ENCODE measurements around the gene AKT1.

Gene AKT1

GRCh38 chr14:104734051-104734587, 61.4 kb downstream of the AKT1 start:
- Histone ChIP-seq H2BK5ac (ENCODE audit: low read depth, low read length, poor library complexity) (no peak overlapping the region), H2BK12ac (ENCODE audit: low read length) (no peak overlapping the region), H4K8ac (ENCODE audit: low read depth, low read length) (no peak overlapping the region), H3K79me1 (ENCODE audit: low read length) (no peaks in the 10 kb centered on the region), H3K23ac (ENCODE audit: low read length) (no peak overlapping the region), H3K4me2 (ENCODE audit: low read length) (no peak overlapping the region), H3K27ac (ENCODE audit: low read depth, low read length) (no peak overlapping the region), H3K4me1 (ENCODE audit: control insufficient read depth in 1 of 2, insufficient read depth in 2 of 2, low read length in 2 of 2) (no peaks in the 10 kb centered on the region), H3K79me2 (ENCODE audit: control insufficient read depth, insufficient read depth, low read length, poor library complexity) (no peaks in the 10 kb centered on the region), H4K91ac (ENCODE audit: low read depth, low read length) (no peak overlapping the region), H2AFZ (ENCODE audit: insufficient read depth, low read length, poor library complexity) (no peak overlapping the region), H3K9ac (ENCODE audit: low read length) (no peak overlapping the region), H3K18ac (ENCODE audit: low read length) (no peak overlapping the region), H2BK120ac (ENCODE audit: insufficient read depth, low read length, poor library complexity) (no peak overlapping the region), H3K9me3 (ENCODE audit: insufficient read depth, low read depth, low read length) (no peaks in the 10 kb centered on the region), H3K4me3 (ENCODE audit: low read depth, low read length) (no peak overlapping the region), H2AK5ac (ENCODE audit: low read length) (no peak overlapping the region), H3K4ac (ENCODE audit: low read depth, low read length) (no peak overlapping the region), H3K36me3 (ENCODE audit: control insufficient read depth in 1 of 2, insufficient read depth in 2 of 2, low read length in 2 of 2) (no peaks in the 10 kb centered on the region), H3K14ac (ENCODE audit: low read length) (no peak overlapping the region), H3K27me3 (ENCODE audit: insufficient read depth, low read length) (no peaks in the 10 kb centered on the region), H4K12ac (ENCODE audit: low read depth, low read length) (no peak overlapping the region)
- no CpG with 5 or more reads among the region's 6 CpGs for WGBS (ENCODE audit: extremely low coverage, insufficient coverage, insufficient read length)
- DNase-seq, result no peak

DNA sequence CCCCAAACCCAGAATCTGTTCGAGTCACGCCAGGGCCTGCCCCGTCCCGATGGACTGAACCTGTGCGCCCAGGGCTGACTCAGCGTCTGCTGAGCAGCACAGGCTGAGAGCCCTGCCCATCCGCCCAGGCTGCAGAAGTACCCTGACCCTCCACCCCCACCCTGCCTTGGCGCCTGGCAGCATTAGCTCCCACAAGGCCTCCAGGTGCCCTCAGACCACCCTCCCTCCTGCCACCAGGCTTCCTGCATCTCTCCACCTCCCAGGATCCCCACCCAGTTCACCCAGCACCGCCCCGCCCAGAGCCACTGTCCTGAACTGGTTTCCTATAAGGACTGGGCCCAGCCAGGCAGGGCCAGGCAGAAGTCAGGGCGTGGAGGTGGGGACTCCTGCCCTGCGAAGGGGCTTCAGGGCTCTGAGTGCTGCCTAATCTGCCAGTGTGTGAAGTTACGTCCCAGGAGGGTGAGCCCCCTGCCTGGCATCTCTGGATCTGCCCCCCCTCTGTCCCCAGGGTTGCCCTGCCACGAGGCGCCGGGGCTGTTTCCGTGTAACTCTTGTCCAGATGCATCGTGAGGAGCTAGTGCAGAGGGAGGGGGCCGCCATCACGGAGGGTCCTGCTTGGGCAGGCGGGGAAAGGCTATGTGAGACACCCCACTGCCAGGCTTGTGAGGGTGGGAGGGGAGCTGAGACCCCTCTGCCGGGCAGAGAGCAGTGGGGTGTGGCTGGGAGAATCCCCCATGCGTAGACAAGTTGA, 62.4 kb downstream of the AKT1 start:
- H3K27ac ChIP-seq (ENCODE audit: low read depth, low read length), result no peak overlapping the region
- H3K14ac ChIP-seq (ENCODE audit: low read length), result no peak overlapping the region
- H3K36me3 ChIP-seq (ENCODE audit: control insufficient read depth in 1 of 2, insufficient read depth in 2 of 2, low read length in 2 of 2), result no peaks in the 10 kb centered on the region
- no peak overlapping the region for H3K9ac ChIP-seq (ENCODE audit: low read length)
- H3K4me1 ChIP-seq (ENCODE audit: control insufficient read depth in 1 of 2, insufficient read depth in 2 of 2, low read length in 2 of 2), result no peaks in the 10 kb centered on the region
- no peak overlapping the region for H2BK120ac ChIP-seq (ENCODE audit: insufficient read depth, low read length, poor library complexity)
- H3K4me2 ChIP-seq (ENCODE audit: low read length), result no peak overlapping the region
- H3K27me3 ChIP-seq (ENCODE audit: insufficient read depth, low read length), result no peaks in the 10 kb centered on the region
- no peak overlapping the region for H2BK5ac ChIP-seq (ENCODE audit: low read depth, low read length, poor library complexity)
- no peak overlapping the region for H4K91ac ChIP-seq (ENCODE audit: low read depth, low read length)
- H3K18ac ChIP-seq (ENCODE audit: low read length), result no peak overlapping the region
- H4K12ac ChIP-seq (ENCODE audit: low read depth, low read length), result no peak overlapping the region
- H3K4ac ChIP-seq (ENCODE audit: low read depth, low read length), result no peak overlapping the region
- no peaks in the 10 kb centered on the region for H3K79me2 ChIP-seq (ENCODE audit: control insufficient read depth, insufficient read depth, low read length, poor library complexity)
- no peak overlapping the region for H3K23ac ChIP-seq (ENCODE audit: low read length)
- no peak overlapping the region for H3K4me3 ChIP-seq (ENCODE audit: low read depth, low read length)
- H3K79me1 ChIP-seq (ENCODE audit: low read length), result no peaks in the 10 kb centered on the region
- no peak overlapping the region for H2AFZ ChIP-seq (ENCODE audit: insufficient read depth, low read length, poor library complexity)
- H2AK5ac ChIP-seq (ENCODE audit: low read length), result no peak overlapping the region
- no CpG with 5 or more reads among the region's 23 CpGs for WGBS (ENCODE audit: extremely low coverage, insufficient coverage, insufficient read length)
- no peaks in the 10 kb centered on the region for H3K9me3 ChIP-seq (ENCODE audit: insufficient read depth, low read depth, low read length)
- H2BK12ac ChIP-seq (ENCODE audit: low read length), result no peak overlapping the region
- DNase-seq, result no peak
- H4K8ac ChIP-seq (ENCODE audit: low read depth, low read length), result no peak overlapping the region

- no peaks in the 10 kb centered on the region for H3K4me1 ChIP-seq (ENCODE audit: control insufficient read depth in 1 of 2, insufficient read depth in 2 of 2, low read length in 2 of 2)
- no peak overlapping the region for H3K18ac ChIP-seq (ENCODE audit: low read length)
- no peak overlapping the region for H3K4me3 ChIP-seq (ENCODE audit: low read depth, low read length)
- no peak overlapping the region for H2BK120ac ChIP-seq (ENCODE audit: insufficient read depth, low read length, poor library complexity)
- H3K23ac ChIP-seq (ENCODE audit: low read length), result no peak overlapping the region
- no peaks in the 10 kb centered on the region for H3K27me3 ChIP-seq (ENCODE audit: insufficient read depth, low read length)
- no peak overlapping the region for H4K91ac ChIP-seq (ENCODE audit: low read depth, low read length)
- H4K12ac ChIP-seq (ENCODE audit: low read depth, low read length), result no peak overlapping the region
- H4K8ac ChIP-seq (ENCODE audit: low read depth, low read length), result no peak overlapping the region
- no peak overlapping the region for H2BK12ac ChIP-seq (ENCODE audit: low read length)
- H3K27ac ChIP-seq (ENCODE audit: low read depth, low read length), result no peak overlapping the region
- peaks cover 2% of the 10 kb centered on the region for H3K9me3 ChIP-seq (ENCODE audit: insufficient read depth, low read depth, low read length)
- no peaks in the 10 kb centered on the region for H3K79me1 ChIP-seq (ENCODE audit: low read length)
- H3K36me3 ChIP-seq (ENCODE audit: control insufficient read depth in 1 of 2, insufficient read depth in 2 of 2, low read length in 2 of 2), result no peaks in the 10 kb centered on the region
- H3K79me2 ChIP-seq (ENCODE audit: control insufficient read depth, insufficient read depth, low read length, poor library complexity), result no peaks in the 10 kb centered on the region
- no peak overlapping the region for H3K9ac ChIP-seq (ENCODE audit: low read length)
- DNase-seq, result no peak
- H2AK5ac ChIP-seq (ENCODE audit: low read length), result no peak overlapping the region
- H3K4ac ChIP-seq (ENCODE audit: low read depth, low read length), result no peak overlapping the region
- no peak overlapping the region for H3K14ac ChIP-seq (ENCODE audit: low read length)
- H2AFZ ChIP-seq (ENCODE audit: insufficient read depth, low read length, poor library complexity), result no peak overlapping the region
- no CpG with 5 or more reads among the region's 14 CpGs for WGBS (ENCODE audit: extremely low coverage, insufficient coverage, insufficient read length)
- H3K4me2 ChIP-seq (ENCODE audit: low read length), result no peak overlapping the region
- H2BK5ac ChIP-seq (ENCODE audit: low read depth, low read length, poor library complexity), result no peak overlapping the region
These were observed 63.2 kb downstream of the AKT1 start for GRCh38 chr14:104732355-104732804.

- H2BK120ac ChIP-seq (ENCODE audit: insufficient read depth, low read length, poor library complexity), result no peak overlapping the region
- no peak overlapping the region for H4K91ac ChIP-seq (ENCODE audit: low read depth, low read length)
- H3K4ac ChIP-seq (ENCODE audit: low read depth, low read length), result no peak overlapping the region
- H3K27me3 ChIP-seq (ENCODE audit: insufficient read depth, low read length), result no peaks in the 10 kb centered on the region
- H3K18ac ChIP-seq (ENCODE audit: low read length), result no peak overlapping the region
- no peak overlapping the region for H2AFZ ChIP-seq (ENCODE audit: insufficient read depth, low read length, poor library complexity)
- no peaks in the 10 kb centered on the region for H3K79me2 ChIP-seq (ENCODE audit: control insufficient read depth, insufficient read depth, low read length, poor library complexity)
- H3K14ac ChIP-seq (ENCODE audit: low read length), result no peak overlapping the region
- H3K79me1 ChIP-seq (ENCODE audit: low read length), result no peaks in the 10 kb centered on the region
- no peak overlapping the region for H2BK5ac ChIP-seq (ENCODE audit: low read depth, low read length, poor library complexity)
- H3K23ac ChIP-seq (ENCODE audit: low read length), result no peak overlapping the region
- H3K4me1 ChIP-seq (ENCODE audit: control insufficient read depth in 1 of 2, insufficient read depth in 2 of 2, low read length in 2 of 2), result no peaks in the 10 kb centered on the region
- H2BK12ac ChIP-seq (ENCODE audit: low read length), result no peak overlapping the region
- no peak overlapping the region for H3K27ac ChIP-seq (ENCODE audit: low read depth, low read length)
- no peak overlapping the region for H2AK5ac ChIP-seq (ENCODE audit: low read length)
- no peak overlapping the region for H3K4me2 ChIP-seq (ENCODE audit: low read length)
- no peak overlapping the region for H4K12ac ChIP-seq (ENCODE audit: low read depth, low read length)
- H3K4me3 ChIP-seq (ENCODE audit: low read depth, low read length), result no peak overlapping the region
- WGBS (ENCODE audit: extremely low coverage, insufficient coverage, insufficient read length), result no CpG with 5 or more reads among the region's 18 CpGs
- peaks cover 3% of the 10 kb centered on the region for H3K9me3 ChIP-seq (ENCODE audit: insufficient read depth, low read depth, low read length)
- H4K8ac ChIP-seq (ENCODE audit: low read depth, low read length), result no peak overlapping the region
- H3K9ac ChIP-seq (ENCODE audit: low read length), result no peak overlapping the region
- H3K36me3 ChIP-seq (ENCODE audit: control insufficient read depth in 1 of 2, insufficient read depth in 2 of 2, low read length in 2 of 2), result no peaks in the 10 kb centered on the region
- DNase-seq, result peak in 1 of 2 donors; percentile 36
These were observed 63.9 kb downstream of the AKT1 start for GRCh38 chr14:104731320-104732294.

Data from trophoblast cell (in vitro differentiated cells and primary cell).